ENCODE measurements around the gene R3HDM2.
"Not testable (repeated sequence)": the region's sequence is repeated elsewhere in the genome, so short reads cannot be mapped to it uniquely, and the experiment has no call there.

R3HDM2 gene

GRCh38 chr12:57384478-57384877 lies 46.4 kb downstream of the R3HDM2 start:
- DNase-seq (ENCODE audit: low read depth in 2 of 2, low spot score in 1 of 2): no peak

GRCh38 chr12:57381693-57382220 lies 49.1 kb downstream of the R3HDM2 start:
- no peak for DNase-seq (ENCODE audit: low read depth in 2 of 2, low spot score in 1 of 2)

- no peak for DNase-seq (ENCODE audit: low read depth in 2 of 2, low spot score in 1 of 2)
Observed at GRCh38 chr12:57380300-57380699, 50.5 kb downstream of the R3HDM2 start.

- no peak for DNase-seq (ENCODE audit: low read depth in 2 of 2, low spot score in 1 of 2)
Observed at GRCh38 chr12:57377103-57377840, 53.6 kb downstream of the R3HDM2 start.

- no peak for DNase-seq (ENCODE audit: low read depth in 2 of 2, low spot score in 1 of 2)
Observed at GRCh38 chr12:57372233-57372632, 58.6 kb downstream of the R3HDM2 start.

GRCh38 chr12:57370696-57371095 lies 60.1 kb downstream of the R3HDM2 start:
- DNase-seq (ENCODE audit: low read depth in 2 of 2, low spot score in 1 of 2): no peak

- no peak for DNase-seq (ENCODE audit: low read depth in 2 of 2, low spot score in 1 of 2)
Observed at GRCh38 chr12:57370072-57370471, 60.8 kb downstream of the R3HDM2 start.

GRCh38 chr12:57369202-57369601 lies 61.6 kb downstream of the R3HDM2 start:
- DNase-seq (ENCODE audit: low read depth in 2 of 2, low spot score in 1 of 2): no peak

- no peak for DNase-seq (ENCODE audit: low read depth in 2 of 2, low spot score in 1 of 2)
Observed at GRCh38 chr12:57368349-57369095, 62.3 kb downstream of the R3HDM2 start.

GRCh38 chr12:57367121-57367520 lies 63.7 kb downstream of the R3HDM2 start:
- DNase-seq (ENCODE audit: low read depth in 2 of 2, low spot score in 1 of 2): no peak

- no peak for DNase-seq (ENCODE audit: low read depth in 2 of 2, low spot score in 1 of 2)
Observed at GRCh38 chr12:57366315-57366714, 64.5 kb downstream of the R3HDM2 start.

GRCh38 chr12:57364156-57364555 lies 66.7 kb downstream of the R3HDM2 start:
- DNase-seq (ENCODE audit: low read depth in 2 of 2, low spot score in 1 of 2): not testable (repeated sequence)

- no peak for DNase-seq (ENCODE audit: low read depth in 2 of 2, low spot score in 1 of 2)
Observed at GRCh38 chr12:57360468-57360867, 70.4 kb downstream of the R3HDM2 start.

GRCh38 chr12:57358646-57359045 lies 72.2 kb downstream of the R3HDM2 start:
- no peak for DNase-seq (ENCODE audit: low read depth in 2 of 2, low spot score in 1 of 2)

- DNase-seq (ENCODE audit: low read depth in 2 of 2, low spot score in 1 of 2): no peak
Observed at GRCh38 chr12:57355734-57356133, 75.1 kb downstream of the R3HDM2 start.

- DNase-seq (ENCODE audit: low read depth in 2 of 2, low spot score in 1 of 2): no peak
Observed at GRCh38 chr12:57352166-57352565, 78.7 kb downstream of the R3HDM2 start.

GRCh38 chr12:57347284-57347683 lies 83.6 kb downstream of the R3HDM2 start:
- DNase-seq (ENCODE audit: low read depth in 2 of 2, low spot score in 1 of 2): no peak

GRCh38 chr12:57343703-57344378 lies 87.0 kb downstream of the R3HDM2 start:
- no peak for DNase-seq (ENCODE audit: low read depth in 2 of 2, low spot score in 1 of 2)

GRCh38 chr12:57342207-57342691 lies 88.6 kb downstream of the R3HDM2 start:
- no peak for DNase-seq (ENCODE audit: low read depth in 2 of 2, low spot score in 1 of 2)

GRCh38 chr12:57341275-57341990 lies 89.4 kb downstream of the R3HDM2 start:
- no peak for DNase-seq (ENCODE audit: low read depth in 2 of 2, low spot score in 1 of 2)

- no peak for DNase-seq (ENCODE audit: low read depth in 2 of 2, low spot score in 1 of 2)
Observed at GRCh38 chr12:57340104-57340503, 90.7 kb downstream of the R3HDM2 start.

All from stimulated activated CD8-positive, alpha-beta memory T cell treated with anti-CD3 and anti-CD28 coated beads, Interleukin-4, amount 100 ng/mL, for 4 hours (primary cell).